SK-N-SH (cell line): Measurements from ENCODE around the gene CCDC195. TPM values are rescaled to one million over a fixed set of nuclear protein-coding genes. Genes with fewer than 3 reads are reported as not detected.
"Not testable (repeated sequence)": the region's sequence is repeated elsewhere in the genome, so short reads cannot be mapped to it uniquely, and the experiment has no call there.

ENCODE experiments used
- CTCF ChIA-PET: fragments of 300-600, 350-600 bp; formaldehyde crosslinking; extraction: SDS; loops from one replicate; lab custom pipeline; 2021; lab: Yijun Ruan, JAX
- POLR2A ChIA-PET: fragments of 350-600 bp; sonication (Branson Sonifier 250); formaldehyde crosslinking; extraction: SDS; loops from one replicate; lab custom pipeline; 2020; ENCODE audit warnings: antibody characterized with exemption, inconsistent platforms; lab: Yijun Ruan, JAX
- DNase-seq: peaks from one replicate; pipeline ENCODE4 v3.0.0; 2012
- H2AFZ ChIP-seq: fragments of 200-600 bp; sonication (generic); 2 replicates; pipeline ENCODE4 v1.8.1; 2016; ENCODE audit warnings: antibody characterized with exemption, mild to moderate bottlenecking, low read depth
- H3F3A ChIP-seq: fragments of 200-600 bp; sonication (generic); replicated peaks from 2 replicates; pipeline ENCODE3; 2016; ENCODE audit warnings: antibody characterized with exemption, mild to moderate bottlenecking; ENCODE audit not compliant: insufficient read depth
- H3K27ac ChIP-seq, 2 experiments: fragments of 200-500 bp in 1 of 2; fragments of 200-600 bp in 1 of 2; sonication (Bioruptor generic) in 1 of 2; sonication (generic), shearing (Covaris generic) in 1 of 2; 2 replicates each; pipeline versions ENCODE4 v1.5.1 to v1.6.1; 2014 to 2016; ENCODE audit warnings: low read depth in 2 of 2, inconsistent platforms in 1 of 2, low read length in 1 of 2, mild to moderate bottlenecking in 1 of 2, mixed read lengths in 1 of 2
- H3K27me3 ChIP-seq: fragments of 200-600 bp; sonication (generic), shearing (Covaris generic); 2 replicates; pipeline ENCODE4 v1.6.1; 2016; ENCODE audit warnings: mixed run types; ENCODE audit not compliant: insufficient read depth
- H3K36me3 ChIP-seq, 2 experiments: fragments of 200-500 bp in 1 of 2; fragments of 200-600 bp in 1 of 2; sonication (Bioruptor generic) in 1 of 2; sonication (generic) in 1 of 2; replicated peaks in 1 of 2; 2 replicates each; pipeline versions ENCODE3 to v1.5.1; 2014 to 2016; ENCODE audit warnings: low read length in 1 of 2, mild to moderate bottlenecking in 1 of 2; ENCODE audit not compliant: insufficient read depth in 2 of 2, control insufficient read depth in 1 of 2
- H3K4me1 ChIP-seq, 2 experiments: fragments of 200-500 bp in 1 of 2; fragments of 200-600 bp in 1 of 2; sonication (Bioruptor generic) in 1 of 2; sonication (generic), shearing (Covaris generic) in 1 of 2; 2 replicates each; pipeline versions ENCODE4 v1.5.1 to v1.6.1; 2014 to 2016; ENCODE audit warnings: low read depth in 1 of 2, low read length in 1 of 2, mixed run types in 1 of 2; ENCODE audit not compliant: insufficient read depth in 2 of 2, control insufficient read depth in 1 of 2
- H3K4me2 ChIP-seq: fragments of 200-600 bp; sonication (generic), shearing (Covaris generic); 2 replicates; pipeline ENCODE4 v1.6.1; 2017; ENCODE audit warnings: mixed run types
- H3K4me3 ChIP-seq, 2 experiments: fragments of 200-500 bp in 1 of 2; fragments of 200-600 bp in 1 of 2; sonication (Bioruptor generic) in 1 of 2; sonication (generic), shearing (Covaris generic) in 1 of 2; 2 replicates each; pipeline versions ENCODE4 v1.5.1 to v1.8.1; 2014 to 2016; ENCODE audit warnings: low read depth in 2 of 2, inconsistent platforms in 1 of 2, low read length in 1 of 2, mild to moderate bottlenecking in 1 of 2, mixed read lengths in 1 of 2, moderate library complexity in 1 of 2
- H3K79me2 ChIP-seq: fragments of 200-600 bp; sonication (generic); 2 replicates; pipeline ENCODE4 v1.8.1; 2017; ENCODE audit warnings: mild to moderate bottlenecking; ENCODE audit not compliant: insufficient read depth
- H3K9ac ChIP-seq: fragments of 200-600 bp; sonication (generic); 2 replicates; pipeline ENCODE4 v1.6.1; 2017; ENCODE audit warnings: mixed run types
- H3K9me2 ChIP-seq: fragments of 200-600 bp; sonication (generic); 2 replicates; pipeline ENCODE4 v1.6.1; 2017; ENCODE audit warnings: mixed run types
- H3K9me3 ChIP-seq: fragments of 200-600 bp; sonication (generic); 2 replicates; pipeline ENCODE4 v1.6.1; 2017; ENCODE audit warnings: mixed run types, mild to moderate bottlenecking, moderate library complexity
- H4K20me1 ChIP-seq: fragments of 200-600 bp; sonication (generic); 2 replicates; pipeline ENCODE4 v1.6.1; 2017; ENCODE audit warnings: mild to moderate bottlenecking, mixed run types; ENCODE audit not compliant: insufficient read depth
- ELF1 ChIP-seq: IDR thresholded peaks from 2 replicates; pipeline ENCODE4 v1.4.0; 2012
- FOSL2 ChIP-seq: IDR thresholded peaks from 2 replicates; pipeline ENCODE4 v1.4.0; 2012; ENCODE audit warnings: low read depth, mild to moderate bottlenecking, moderate library complexity, borderline replicate concordance
- JUND ChIP-seq: IDR thresholded peaks from 2 replicates; pipeline ENCODE4 v1.4.0; 2012
- MXI1 ChIP-seq: IDR thresholded peaks from 2 replicates; pipeline ENCODE4 v1.6.1; 2012; ENCODE audit warnings: mild to moderate bottlenecking, low read depth, low read length, improper control_type of control experiment
- NRF1 ChIP-seq: IDR thresholded peaks from 2 replicates; pipeline ENCODE4 v1.6.1; 2012; ENCODE audit warnings: low read depth, mild to moderate bottlenecking, low read length
- POLR2AphosphoS5 ChIP-seq: IDR thresholded peaks from 2 replicates; pipeline ENCODE4 v1.6.1; 2012; ENCODE audit warnings: low read depth, low read length
- RAD21 ChIP-seq: IDR thresholded peaks from 2 replicates; pipeline ENCODE4 v1.6.1; 2012; ENCODE audit warnings: mild to moderate bottlenecking, low read length
- RCOR1 ChIP-seq: fragments of 150-350 bp; IDR thresholded peaks from 2 replicates; pipeline ENCODE4 v1.6.1; 2017; ENCODE audit warnings: antibody characterized with exemption, low read length
- RFX5 ChIP-seq: IDR thresholded peaks from 2 replicates; pipeline ENCODE4 v1.6.1; 2012; ENCODE audit warnings: mild to moderate bottlenecking, improper control_type of control experiment, low read length
- SIN3A ChIP-seq: IDR thresholded peaks from 2 replicates; pipeline ENCODE4 v1.6.1; 2012; ENCODE audit warnings: low read depth, mild to moderate bottlenecking, low read length, moderate library complexity, borderline replicate concordance
- TAF1 ChIP-seq: IDR thresholded peaks from 2 replicates; pipeline ENCODE4 v1.6.1; 2012; ENCODE audit warnings: low read depth, mild to moderate bottlenecking, low read length, moderate library complexity, borderline replicate concordance
- WGBS: methylation state at CpG from one replicate; pipeline ENCODE4 v1.1.6; 2017; ENCODE audit warnings: low lambda C conversion rate; 5-methylcytosine and 5-hydroxymethylcytosine counted together
- polyA plus RNA-seq, 3 experiments: library from polyadenylated mRNA; depleted of rRNA; stranded (reverse); fragments of >200 nt; gene quantifications; 2 replicates each; pipeline ENCODE4 v1.2.3, GENCODE V29; 2012
- TF ChIP-seq, protein P1 (sequence below): IDR thresholded peaks from 2 replicates; pipeline ENCODE4; 2012
- TF ChIP-seq, protein P2 (sequence below): IDR thresholded peaks from 2 replicates; pipeline ENCODE4 v1.4.0; 2012; ENCODE audit warnings: low read depth, borderline replicate concordance
- TF ChIP-seq, protein P3 (sequence below): IDR thresholded peaks from 2 replicates; pipeline ENCODE4 v1.4.0; 2012; ENCODE audit warnings: low read depth
- TF ChIP-seq, protein P4 (sequence below): IDR thresholded peaks from 2 replicates; pipeline ENCODE4 v1.4.0; 2012; ENCODE audit warnings: low read depth, borderline replicate concordance

CCDC195 gene
- polyA plus RNA-seq, 1 of the 3 experiments (the other 2 are of a cell fraction) = not detected

DNA sequence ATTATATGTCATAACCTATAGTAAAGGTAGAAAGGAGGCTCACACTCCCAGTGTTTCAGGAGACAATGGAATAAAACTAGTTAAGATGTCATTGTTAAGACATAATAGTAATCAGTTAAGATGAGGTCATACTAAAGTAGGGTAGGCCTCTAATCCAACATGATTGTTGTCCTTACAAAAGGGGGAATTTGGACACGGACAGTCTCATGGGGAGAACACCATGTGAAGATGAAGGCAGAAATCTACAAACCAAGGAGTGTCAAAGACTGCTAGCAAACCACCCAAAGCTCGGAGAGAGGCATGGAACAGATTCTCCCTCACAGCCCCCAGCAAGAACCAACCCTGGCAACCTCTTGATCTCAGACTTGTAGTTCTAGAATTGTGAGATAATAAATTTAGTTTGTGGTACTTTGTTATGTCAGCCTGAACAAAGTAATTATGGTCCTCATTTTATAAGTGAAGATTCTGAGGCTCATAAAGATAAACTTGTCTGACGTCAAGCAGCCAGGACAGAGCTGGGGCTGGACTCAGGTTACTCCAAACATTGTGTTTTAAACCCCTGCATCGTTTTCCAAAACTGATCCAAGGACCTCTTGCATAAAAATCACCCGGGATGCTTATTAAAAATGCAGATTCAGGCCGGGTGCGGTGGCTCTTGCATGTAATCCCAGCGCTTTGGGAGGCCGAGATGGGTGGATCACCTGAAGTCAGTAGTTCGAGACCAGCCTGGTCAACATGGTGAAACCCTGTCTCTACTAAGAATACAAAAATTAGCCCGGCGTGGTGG lies 47.8 kb downstream of the CCDC195 start:
- H3K9me3 ChIP-seq = no peaks in the 10 kb centered on the region
- no peaks in the 10 kb centered on the region for H3K27me3 ChIP-seq
- no peaks in the 10 kb centered on the region for H3K9me2 ChIP-seq
- no peaks in the 10 kb centered on the region for H3F3A ChIP-seq
- no peak for DNase-seq
- H3K4me2 ChIP-seq = no peak overlapping the region
- ChIA-PET POLR2A (no interaction called here), CTCF (no interaction called here)
- 80% methylated on average over 12 of the region's 12 CpGs for WGBS
- no peaks in the 10 kb centered on the region for H4K20me1 ChIP-seq
- no peak overlapping the region for H3K4me3 ChIP-seq
- H3K4me1 ChIP-seq = no peaks in the 10 kb centered on the region; a peak in 1 of 4 replicates
- H2AFZ ChIP-seq = no peak overlapping the region
- TF ChIP-seq SIN3A (no peak), JUND (no peak)
- TF ChIP-seq, protein P1, sequence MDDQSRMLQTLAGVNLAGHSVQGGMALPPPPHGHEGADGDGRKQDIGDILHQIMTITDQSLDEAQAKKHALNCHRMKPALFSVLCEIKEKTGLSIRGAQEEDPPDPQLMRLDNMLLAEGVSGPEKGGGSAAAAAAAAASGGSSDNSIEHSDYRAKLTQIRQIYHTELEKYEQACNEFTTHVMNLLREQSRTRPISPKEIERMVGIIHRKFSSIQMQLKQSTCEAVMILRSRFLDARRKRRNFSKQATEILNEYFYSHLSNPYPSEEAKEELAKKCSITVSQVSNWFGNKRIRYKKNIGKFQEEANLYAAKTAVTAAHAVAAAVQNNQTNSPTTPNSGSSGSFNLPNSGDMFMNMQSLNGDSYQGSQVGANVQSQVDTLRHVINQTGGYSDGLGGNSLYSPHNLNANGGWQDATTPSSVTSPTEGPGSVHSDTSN = no peak
- TF ChIP-seq, protein P2, sequence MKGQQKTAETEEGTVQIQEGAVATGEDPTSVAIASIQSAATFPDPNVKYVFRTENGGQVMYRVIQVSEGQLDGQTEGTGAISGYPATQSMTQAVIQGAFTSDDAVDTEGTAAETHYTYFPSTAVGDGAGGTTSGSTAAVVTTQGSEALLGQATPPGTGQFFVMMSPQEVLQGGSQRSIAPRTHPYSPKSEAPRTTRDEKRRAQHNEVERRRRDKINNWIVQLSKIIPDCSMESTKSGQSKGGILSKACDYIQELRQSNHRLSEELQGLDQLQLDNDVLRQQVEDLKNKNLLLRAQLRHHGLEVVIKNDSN = no peak
- no peaks in the 10 kb centered on the region for H3K79me2 ChIP-seq
- H3K36me3 ChIP-seq = no peaks in the 10 kb centered on the region
- H3K9ac ChIP-seq = no peak overlapping the region
- no peak overlapping the region for H3K27ac ChIP-seq

DNA sequence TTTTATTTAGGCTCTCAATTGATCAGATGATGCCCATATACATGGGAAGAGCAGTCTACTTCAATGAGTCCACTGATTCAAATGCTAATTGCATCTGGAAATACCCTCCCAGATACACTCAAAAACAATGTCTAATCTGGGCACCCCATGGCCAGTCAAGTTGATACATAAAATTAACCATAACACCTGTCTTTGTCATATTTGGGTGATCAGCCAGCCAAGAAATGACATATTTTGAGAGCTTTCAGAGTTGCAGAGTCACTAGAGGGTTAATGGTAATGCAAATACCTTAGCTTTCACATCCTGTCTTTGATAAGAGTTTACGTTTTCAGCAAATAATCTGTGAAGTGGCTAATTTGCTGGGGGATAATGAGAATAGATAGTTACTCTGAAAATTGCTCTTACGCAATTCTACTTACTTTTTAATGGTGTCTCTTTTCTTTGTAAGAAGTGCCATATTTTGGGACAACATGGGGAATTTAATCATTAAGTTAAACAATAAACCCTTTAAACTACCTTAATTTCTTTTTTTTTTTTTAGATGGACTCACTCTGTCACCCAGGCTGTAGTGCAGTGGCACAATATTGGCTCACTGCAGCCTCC lies 49.1 kb downstream of the CCDC195 start:
- Histone ChIP-seq H3K4me1 (no peaks in the 10 kb centered on the region; a peak in 1 of 4 replicates), H3K9me2 (no peaks in the 10 kb centered on the region), H4K20me1 (no peaks in the 10 kb centered on the region), H3K79me2 (no peaks in the 10 kb centered on the region), H3K4me2 (no peak overlapping the region), H3K27ac (no peak overlapping the region), H3K4me3 (no peak overlapping the region), H3K36me3 (no peaks in the 10 kb centered on the region), H2AFZ (no peak overlapping the region), H3F3A (no peaks in the 10 kb centered on the region), H3K9ac (no peak overlapping the region), H3K9me3 (no peaks in the 10 kb centered on the region), H3K27me3 (no peaks in the 10 kb centered on the region)
- DNase-seq = no peak
- 80% methylated on average over 2 of the region's 2 CpGs for WGBS
- CTCF ChIA-PET = no interaction called here
- POLR2A ChIA-PET = no interaction called here
- TF ChIP-seq RFX5 (no peak), RCOR1 (no peak), TAF1 (no peak), MXI1 (no peak), NRF1 (no peak), RAD21 (no peak), JUND (no peak), POLR2AphosphoS5 (no peak), FOSL2 (no peak), ELF1 (no peak)
- TF ChIP-seq, protein P3, sequence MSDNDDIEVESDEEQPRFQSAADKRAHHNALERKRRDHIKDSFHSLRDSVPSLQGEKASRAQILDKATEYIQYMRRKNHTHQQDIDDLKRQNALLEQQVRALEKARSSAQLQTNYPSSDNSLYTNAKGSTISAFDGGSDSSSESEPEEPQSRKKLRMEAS = no peak
- TF ChIP-seq, protein P4, sequence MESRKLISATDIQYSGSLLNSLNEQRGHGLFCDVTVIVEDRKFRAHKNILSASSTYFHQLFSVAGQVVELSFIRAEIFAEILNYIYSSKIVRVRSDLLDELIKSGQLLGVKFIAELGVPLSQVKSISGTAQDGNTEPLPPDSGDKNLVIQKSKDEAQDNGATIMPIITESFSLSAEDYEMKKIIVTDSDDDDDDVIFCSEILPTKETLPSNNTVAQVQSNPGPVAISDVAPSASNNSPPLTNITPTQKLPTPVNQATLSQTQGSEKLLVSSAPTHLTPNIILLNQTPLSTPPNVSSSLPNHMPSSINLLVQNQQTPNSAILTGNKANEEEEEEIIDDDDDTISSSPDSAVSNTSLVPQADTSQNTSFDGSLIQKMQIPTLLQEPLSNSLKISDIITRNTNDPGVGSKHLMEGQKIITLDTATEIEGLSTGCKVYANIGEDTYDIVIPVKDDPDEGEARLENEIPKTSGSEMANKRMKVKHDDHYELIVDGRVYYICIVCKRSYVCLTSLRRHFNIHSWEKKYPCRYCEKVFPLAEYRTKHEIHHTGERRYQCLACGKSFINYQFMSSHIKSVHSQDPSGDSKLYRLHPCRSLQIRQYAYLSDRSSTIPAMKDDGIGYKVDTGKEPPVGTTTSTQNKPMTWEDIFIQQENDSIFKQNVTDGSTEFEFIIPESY = no peak
- TF ChIP-seq, all 33 proteins: peak for 0

DNA sequence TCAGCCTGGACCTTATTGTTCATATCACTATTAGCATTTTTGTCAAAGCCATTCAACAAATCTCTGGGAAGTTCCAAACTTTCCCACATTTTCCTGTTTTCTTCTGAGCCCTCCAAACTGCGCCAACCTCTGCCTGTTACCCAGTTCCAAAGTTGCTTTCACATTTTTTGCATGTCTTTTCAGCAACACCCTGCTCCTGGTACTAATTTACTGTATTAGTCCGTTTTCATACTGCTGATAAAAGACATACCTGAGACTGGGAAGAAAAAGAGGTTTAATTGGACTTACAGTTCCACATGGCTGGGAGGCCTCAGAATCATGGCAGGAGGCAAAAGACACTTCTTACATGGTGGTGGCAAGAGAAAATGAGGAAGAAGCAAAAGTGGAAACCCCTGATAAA lies 52.8 kb downstream of the CCDC195 start:
- H3K9ac ChIP-seq, H3K4me1 ChIP-seq, CTCF ChIA-PET, H3F3A ChIP-seq, DNase-seq, H3K27ac ChIP-seq, H4K20me1 ChIP-seq, H3K79me2 ChIP-seq, H3K9me2 ChIP-seq, H3K4me3 ChIP-seq, POLR2A ChIA-PET, H3K36me3 ChIP-seq, H2AFZ ChIP-seq, H3K4me2 ChIP-seq, H3K9me3 ChIP-seq, H3K27me3 ChIP-seq: not testable (repeated sequence)
- WGBS = 25% methylated on average over 2 of the region's 2 CpGs
